ENCODE measurements around the gene M1AP.

The M1AP gene

DNA sequence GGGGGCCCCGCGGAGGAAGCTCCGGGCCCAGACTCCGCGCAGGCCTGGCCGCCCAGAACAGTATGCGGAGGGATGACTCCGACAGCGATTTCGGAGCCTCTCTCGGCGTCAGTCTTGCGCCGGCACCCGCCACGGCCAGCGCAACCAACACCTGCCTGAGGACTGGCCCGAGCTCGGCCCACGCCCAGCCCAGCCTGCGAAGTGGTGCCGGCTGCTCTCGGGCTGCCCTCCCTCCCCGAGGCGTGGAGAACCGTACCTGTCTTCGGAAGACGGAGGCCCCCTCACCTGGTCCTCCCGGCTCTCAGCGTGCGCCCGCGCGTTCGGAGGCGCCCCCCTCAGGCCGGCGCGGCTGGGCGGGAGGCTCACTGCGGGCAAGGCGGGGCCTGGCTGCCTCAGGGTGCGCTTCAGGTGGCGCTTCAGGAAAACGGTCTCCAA lies at the start of gene M1AP:
Gene M1AP, minus strand, starts transcription at position 322 of the 435 bp plus-strand sequence. CDS start 8,055 bp downstream, outside the sequence.
- TF ChIP-seq CTCF (IDR thresholded peaks at IDR 0.05; ENCODE audit: low read depth, low read length, missing control alignments), result no peak
- no peak within 1 kb of the TSS for H3K4me3 ChIP-seq (replicated peaks; ENCODE audit: low read depth, low read length)
- no peak for DNase-seq (ENCODE audit: extremely low read depth, low read depth)

- DNase-seq (ENCODE audit: extremely low read depth, low read depth), result no peak
- TF ChIP-seq CTCF (IDR thresholded peaks at IDR 0.05; ENCODE audit: low read depth, low read length, missing control alignments), result no peak
- H3K4me3 ChIP-seq (replicated peaks; ENCODE audit: low read depth, low read length), result no peak overlapping the region
These were observed 48.7 kb upstream of the M1AP start for GRCh38 chr2:74696829-74697228.

DNA sequence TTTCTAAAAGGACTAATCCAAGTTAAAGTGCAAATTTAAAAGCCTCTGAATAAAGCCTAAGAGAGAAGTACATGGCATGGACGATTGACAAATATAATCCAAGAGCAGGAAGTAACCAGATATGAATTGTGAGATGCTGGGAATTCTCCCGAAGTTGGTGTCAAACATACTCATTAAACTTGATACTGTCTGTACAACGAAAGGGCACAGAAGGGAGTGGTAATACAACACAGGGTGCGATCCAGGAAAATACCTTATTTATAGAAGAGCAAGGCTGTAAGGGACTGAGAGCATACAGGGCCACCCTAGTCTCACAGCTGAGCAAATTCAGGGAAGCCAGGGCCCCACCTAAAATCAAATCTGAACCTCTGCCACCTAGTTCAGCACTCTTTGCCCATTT lies 47.5 kb upstream of the M1AP start:
- DNase-seq (ENCODE audit: extremely low read depth, low read depth), result no peak
- no peak for TF ChIP-seq CTCF (IDR thresholded peaks at IDR 0.05; ENCODE audit: low read depth, low read length, missing control alignments)
- H3K4me3 ChIP-seq (replicated peaks; ENCODE audit: low read depth, low read length), result no peak overlapping the region

GRCh38 chr2:74694281-74694680 lies 46.2 kb upstream of the M1AP start:
- H3K4me3 ChIP-seq (replicated peaks; ENCODE audit: low read depth, low read length), result no peak overlapping the region
- DNase-seq (ENCODE audit: extremely low read depth, low read depth), result no peak
- TF ChIP-seq CTCF (IDR thresholded peaks at IDR 0.05; ENCODE audit: low read depth, low read length, missing control alignments), result no peak

GRCh38 chr2:74693668-74694067 lies 45.5 kb upstream of the M1AP start:
- no peak for TF ChIP-seq CTCF (IDR thresholded peaks at IDR 0.05; ENCODE audit: low read depth, low read length, missing control alignments)
- no peak overlapping the region for H3K4me3 ChIP-seq (replicated peaks; ENCODE audit: low read depth, low read length)
- no peak for DNase-seq (ENCODE audit: extremely low read depth, low read depth)

GRCh38 chr2:74693213-74693612 lies 45.1 kb upstream of the M1AP start:
- no peak for TF ChIP-seq CTCF (IDR thresholded peaks at IDR 0.05; ENCODE audit: low read depth, low read length, missing control alignments)
- DNase-seq (ENCODE audit: extremely low read depth, low read depth), result no peak
- no peak overlapping the region for H3K4me3 ChIP-seq (replicated peaks; ENCODE audit: low read depth, low read length)

GRCh38 chr2:74691929-74692328 lies 43.8 kb upstream of the M1AP start:
- TF ChIP-seq CTCF (IDR thresholded peaks at IDR 0.05; ENCODE audit: low read depth, low read length, missing control alignments), result no peak
- DNase-seq (ENCODE audit: extremely low read depth, low read depth), result no peak

More at GRCh38 chr2:74691929-74692328, 43.8 kb upstream of the M1AP start:
- no peak overlapping the region for H3K4me3 ChIP-seq (replicated peaks; ENCODE audit: low read depth, low read length)

Data from HFF-Myc (cell line).